ENCODE results near the gene PDHX.

DNA sequence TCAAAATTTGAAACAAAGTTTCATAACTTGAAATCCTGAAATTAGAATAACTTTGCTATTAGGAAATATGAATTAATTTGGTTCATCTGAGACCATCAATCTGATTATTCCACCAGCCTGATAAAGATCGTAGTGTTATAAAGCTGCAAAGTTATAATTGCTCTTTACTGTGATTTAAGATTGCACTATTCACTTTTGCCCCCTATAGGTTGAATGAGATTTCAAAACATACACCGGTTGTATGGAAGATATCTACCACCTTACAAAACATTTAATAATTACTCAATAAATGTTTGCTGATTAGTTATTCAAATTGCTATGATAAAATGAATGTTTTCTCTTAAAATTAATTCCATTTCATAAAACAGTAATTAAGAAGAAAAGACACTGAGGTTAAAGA lies 26.3 kb upstream of the PDHX start:
- TF ChIP-seq CTCF (IDR thresholded peaks at IDR 0.05; ENCODE audit: borderline replicate concordance, extremely low read depth, low read length, poor library complexity, severe bottlenecking) (no peak), EZH2 (IDR thresholded peaks at IDR 0.05; ENCODE audit: borderline replicate concordance, low read depth, low read length, severe bottlenecking) (no peak)

Data from DND-41 (cell line).